Measurements from ENCODE around the gene LCE2D.

LCE2D gene

DNA sequence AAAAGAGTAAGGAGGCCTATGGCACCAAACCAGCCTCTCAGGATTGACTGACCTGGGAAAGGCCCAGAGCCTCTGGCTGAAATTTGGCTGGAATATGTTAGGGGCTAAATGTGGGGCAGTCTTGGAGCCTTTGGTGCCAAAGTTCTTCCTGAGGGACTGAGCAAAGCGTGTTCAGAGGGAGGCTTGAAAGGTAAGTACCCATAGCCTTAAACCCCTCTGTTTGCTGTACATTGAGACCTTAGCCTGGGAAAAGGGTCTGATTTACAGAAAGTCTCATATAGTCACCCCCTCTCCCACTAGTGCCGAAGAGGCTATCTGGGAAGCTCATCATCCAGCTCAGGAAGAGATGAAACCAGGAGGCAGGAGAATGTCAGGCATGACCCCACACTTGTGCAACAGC is 44.7 kb downstream of the LCE2D start, which contains the start of gene LCE4A:
Gene LCE4A, plus strand, starts transcription at position 301 of the 400 bp plus-strand sequence. CDS start 916 bp downstream, outside the sequence.
- H4K20me1 ChIP-seq (ENCODE audit: low read depth, low read length): no peaks in the 10 kb centered on the region
- no peaks in the 10 kb centered on the region for H3K9me2 ChIP-seq (replicated peaks; ENCODE audit: insufficient read depth, low read length)
- H3K36me3 ChIP-seq (ENCODE audit: low read length): no peaks in the 10 kb centered on the region
- no peaks in the 10 kb centered on the region for H3K79me2 ChIP-seq (ENCODE audit: insufficient read depth, low read length)
- no peak within 1 kb of the TSS for H3K4me2 ChIP-seq (ENCODE audit: low read depth, low read length, poor library complexity, severe bottlenecking)
- no peak within 1 kb of the TSS for H3K9ac ChIP-seq (ENCODE audit: low read length)
- TF ChIP-seq CTCF (IDR thresholded peaks at IDR 0.05; ENCODE audit: insufficient read depth, low read length, poor library complexity, severe bottlenecking): no peak
- no peak for TF ChIP-seq EZH2phosphoT487 (conservative IDR thresholded peaks at IDR 0.05; ENCODE audit: low read length)
- no peaks in the 10 kb centered on the region for H3K9me3 ChIP-seq (ENCODE audit: insufficient read depth, low read length)
- no peak within 1 kb of the TSS for H3K27ac ChIP-seq (ENCODE audit: low read depth, low read length)
- H3K27me3 ChIP-seq (ENCODE audit: low read length): no peaks in the 10 kb centered on the region
- H3F3A ChIP-seq (ENCODE audit: insufficient read depth): no peaks in the 10 kb centered on the region
- H3K4me3 ChIP-seq (ENCODE audit: insufficient read depth, low read length, poor library complexity, severe bottlenecking): no peak within 1 kb of the TSS
- no peak within 1 kb of the TSS for H2AFZ ChIP-seq (ENCODE audit: low read depth, low read length, severe bottlenecking)

Data from SU-DHL-6 (cell line).